SHP77 (cell line): ENCODE data around the gene AADACL3.
A peak's percentile ranks its signal among the peaks of the same experiment; 100 is the strongest.
"Not testable (repeated sequence)": the region's sequence is repeated elsewhere in the genome, so short reads cannot be mapped to it uniquely, and the experiment has no call there.

Source experiments
- DNase-seq, 2 experiments: peaks; one replicate each; lab custom pipeline; 2025; lab: John Stamatoyannopoulos, UW

The AADACL3 gene, protein sequence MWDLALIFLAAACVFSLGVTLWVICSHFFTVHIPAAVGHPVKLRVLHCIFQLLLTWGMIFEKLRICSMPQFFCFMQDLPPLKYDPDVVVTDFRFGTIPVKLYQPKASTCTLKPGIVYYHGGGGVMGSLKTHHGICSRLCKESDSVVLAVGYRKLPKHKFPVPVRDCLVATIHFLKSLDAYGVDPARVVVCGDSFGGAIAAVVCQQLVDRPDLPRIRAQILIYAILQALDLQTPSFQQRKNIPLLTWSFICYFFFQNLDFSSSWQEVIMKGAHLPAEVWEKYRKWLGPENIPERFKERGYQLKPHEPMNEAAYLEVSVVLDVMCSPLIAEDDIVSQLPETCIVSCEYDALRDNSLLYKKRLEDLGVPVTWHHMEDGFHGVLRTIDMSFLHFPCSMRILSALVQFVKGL

DNA sequence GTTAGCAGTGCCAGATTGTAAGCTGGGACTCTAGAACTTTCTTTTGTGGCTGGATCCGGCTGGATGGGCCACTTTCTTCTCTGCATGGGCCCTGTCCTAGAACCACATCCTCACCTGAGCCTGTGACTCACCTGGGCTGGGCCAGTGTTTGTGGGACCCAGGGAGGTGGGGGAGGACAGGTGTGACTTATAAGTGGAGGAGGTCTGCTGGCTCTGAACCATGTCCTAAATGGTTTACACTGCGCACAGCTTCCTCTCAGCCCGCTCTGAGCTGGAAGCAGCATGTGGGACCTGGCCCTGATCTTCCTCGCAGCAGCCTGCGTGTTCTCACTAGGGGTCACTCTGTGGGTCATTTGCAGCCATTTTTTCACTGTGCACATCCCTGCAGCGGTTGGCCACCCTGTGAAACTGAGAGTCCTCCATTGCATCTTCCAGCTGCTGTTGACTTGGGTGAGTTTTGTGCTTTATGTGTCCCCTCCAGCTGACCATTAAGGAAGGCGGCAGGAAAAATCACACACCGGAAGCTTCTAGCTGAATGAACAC is at the start of gene AADACL3:
Gene AADACL3, plus strand, starts transcription at position 215 of the 542 bp plus-strand sequence. Its CDS starts 67 bp downstream, at position 282.
- DNase-seq = no peak

DNA sequence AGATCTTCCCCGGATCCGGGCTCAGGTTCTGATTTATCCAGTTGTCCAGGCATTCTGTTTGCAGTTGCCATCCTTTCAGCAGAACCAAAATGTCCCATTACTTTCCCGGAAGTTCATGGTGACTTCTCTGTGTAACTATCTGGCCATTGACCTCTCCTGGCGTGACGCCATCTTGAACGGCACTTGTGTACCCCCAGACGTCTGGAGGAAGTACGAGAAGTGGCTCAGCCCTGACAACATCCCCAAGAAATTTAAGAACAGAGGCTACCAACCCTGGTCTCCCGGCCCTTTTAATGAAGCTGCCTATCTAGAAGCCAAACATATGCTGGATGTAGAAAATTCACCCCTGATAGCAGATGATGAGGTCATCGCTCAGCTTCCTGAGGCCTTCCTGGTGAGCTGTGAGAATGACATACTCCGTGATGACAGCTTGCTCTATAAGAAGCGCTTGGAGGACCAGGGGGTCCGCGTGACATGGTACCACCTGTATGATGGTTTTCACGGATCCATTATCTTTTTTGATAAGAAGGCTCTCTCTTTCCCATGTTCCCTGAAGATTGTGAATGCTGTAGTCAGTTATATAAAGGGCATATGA is 49.7 kb upstream of the AADACL3 start:
- DNase-seq = no peak

DNA sequence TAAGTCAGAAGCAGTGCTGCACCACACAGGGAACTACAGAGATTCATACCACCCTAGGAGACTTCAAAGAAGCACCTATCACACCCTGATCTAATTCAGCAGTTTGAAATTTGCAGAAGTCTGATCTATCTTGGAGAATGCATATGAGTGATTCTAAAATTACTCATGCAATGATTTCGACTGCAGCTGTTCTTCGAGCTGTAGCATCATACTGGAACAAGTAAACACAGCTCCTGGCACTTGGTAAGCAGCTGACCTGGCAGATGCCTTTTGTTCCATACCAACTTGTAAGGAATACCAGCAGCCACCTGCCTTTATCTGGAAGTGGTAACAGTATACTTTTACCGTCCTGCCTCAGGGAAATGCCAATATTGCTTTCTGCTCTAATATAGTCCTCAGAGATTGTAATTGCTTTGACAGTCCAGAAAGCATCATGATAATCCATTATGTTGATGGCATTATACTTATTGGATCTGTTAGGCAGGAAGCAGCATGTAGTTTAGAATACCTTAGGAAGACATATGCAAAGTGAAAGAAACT is 46.3 kb upstream of the AADACL3 start:
- peak in 1 of 2 experiments; percentile 17 for DNase-seq

DNA sequence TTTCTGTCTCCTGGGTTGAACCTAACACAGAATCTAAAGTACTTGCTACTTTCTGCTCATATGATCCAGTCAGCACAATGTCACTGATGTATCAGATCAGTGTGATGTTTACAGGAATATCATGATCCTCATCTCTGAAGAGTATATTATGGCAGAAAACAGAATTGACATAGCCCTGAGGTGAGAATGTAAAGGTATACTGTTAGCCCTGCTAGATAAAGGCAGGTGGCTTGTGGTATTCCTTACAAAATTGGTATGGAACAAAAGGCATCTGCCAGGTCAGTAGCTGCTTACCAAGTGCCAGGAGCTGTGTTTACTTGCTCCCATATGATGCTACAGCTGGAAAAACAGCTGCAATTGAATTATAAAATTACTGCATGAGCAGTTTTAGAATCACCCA is 41.6 kb upstream of the AADACL3 start:
- DNase-seq = no peak

DNA sequence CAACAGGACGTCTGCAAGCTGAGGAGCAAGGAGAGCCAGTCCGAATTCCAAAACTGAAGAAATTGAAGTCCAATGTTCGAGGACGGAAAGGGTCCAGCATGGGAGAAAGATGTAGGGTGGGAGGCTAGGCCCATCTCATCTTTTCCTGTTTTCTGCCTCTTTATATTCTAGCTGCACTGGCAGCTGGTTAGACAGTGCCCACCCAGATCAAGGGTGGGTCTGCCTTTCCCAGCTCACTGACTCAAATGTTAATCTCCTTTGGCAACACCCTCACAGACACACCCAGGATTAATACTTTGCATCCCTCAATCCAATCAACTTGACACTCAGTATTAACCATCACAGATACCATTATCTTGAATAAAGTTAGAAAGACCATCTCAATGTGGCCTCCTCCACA is 39.8 kb upstream of the AADACL3 start:
- not testable (repeated sequence) for DNase-seq

DNA sequence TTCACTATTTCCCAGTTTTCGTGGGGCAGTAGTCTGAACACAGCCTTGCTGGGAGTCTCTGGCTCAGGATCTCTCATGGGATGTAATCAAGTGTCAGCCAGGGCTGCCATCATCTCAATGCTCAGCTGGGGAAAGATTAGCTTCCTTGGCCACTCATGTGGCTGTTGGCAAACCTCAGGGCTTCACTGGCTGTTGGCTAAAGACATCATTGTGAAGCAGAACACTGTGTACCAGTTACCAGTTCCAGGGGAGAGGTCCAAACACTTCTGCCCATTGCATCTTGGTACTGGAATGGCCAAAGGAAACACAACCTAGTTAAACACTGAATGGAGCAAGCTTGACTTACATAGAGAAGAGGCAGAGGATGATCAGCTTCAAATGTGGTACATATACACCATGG is 38.3 kb upstream of the AADACL3 start:
- DNase-seq = no peak

DNA sequence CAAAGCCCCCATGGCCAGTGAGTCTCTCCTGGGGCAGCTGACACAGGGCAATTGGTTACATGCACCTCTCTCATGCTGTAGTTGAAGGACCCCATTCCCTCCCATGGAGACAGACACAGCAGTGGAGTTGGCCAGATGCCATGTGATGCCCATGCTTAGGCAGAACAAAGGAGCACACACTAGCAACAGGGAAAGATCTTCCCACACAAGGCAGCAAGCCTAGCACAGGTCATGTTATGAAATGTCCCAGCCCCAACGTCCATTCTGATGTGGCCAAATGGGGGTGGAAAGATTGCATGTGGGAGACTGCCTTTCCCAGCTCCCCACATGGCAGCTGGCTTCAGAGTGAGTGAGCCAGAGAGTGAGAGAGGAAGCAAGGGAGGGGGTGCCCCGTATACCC is 37.6 kb upstream of the AADACL3 start:
- DNase-seq = no peak

DNA sequence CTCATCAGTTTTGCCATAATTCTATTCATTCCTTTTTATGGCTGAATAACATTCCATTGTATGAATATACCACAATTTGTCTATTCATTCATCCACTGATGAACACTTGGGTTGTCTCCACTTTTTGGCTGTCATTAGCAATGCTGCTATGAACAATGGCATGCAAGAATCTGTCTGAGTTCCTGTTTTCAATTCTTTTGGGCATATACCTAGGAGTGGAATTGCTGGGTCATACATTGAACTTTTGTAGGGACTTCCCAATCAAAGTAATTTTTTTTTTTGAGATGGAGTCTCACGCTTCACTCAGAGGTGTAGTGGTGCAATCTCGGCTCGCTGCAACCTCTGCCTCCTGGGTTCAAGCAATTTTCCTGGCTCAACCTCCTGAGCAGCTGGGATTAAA is 37.1 kb upstream of the AADACL3 start:
- DNase-seq = no peak

DNA sequence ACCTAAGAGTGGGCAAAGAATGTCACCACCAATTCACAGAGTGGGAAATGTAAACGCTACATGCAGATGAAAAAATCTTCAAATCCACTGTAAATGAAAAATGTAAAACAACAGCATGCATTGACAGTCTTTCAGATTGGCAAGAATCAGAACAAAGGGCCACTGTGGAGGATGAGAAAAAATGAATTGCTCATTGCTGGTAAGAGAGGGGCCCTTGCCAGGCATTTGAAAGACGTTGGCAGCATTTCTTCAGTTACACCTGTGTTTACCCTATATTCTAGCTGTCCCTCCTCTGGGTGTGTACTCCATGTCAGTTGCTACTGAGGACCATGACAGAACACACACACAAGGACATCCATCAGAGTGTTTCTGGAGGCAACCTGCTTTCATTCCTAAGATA is 25.8 kb upstream of the AADACL3 start:
- DNase-seq = no peak

DNA sequence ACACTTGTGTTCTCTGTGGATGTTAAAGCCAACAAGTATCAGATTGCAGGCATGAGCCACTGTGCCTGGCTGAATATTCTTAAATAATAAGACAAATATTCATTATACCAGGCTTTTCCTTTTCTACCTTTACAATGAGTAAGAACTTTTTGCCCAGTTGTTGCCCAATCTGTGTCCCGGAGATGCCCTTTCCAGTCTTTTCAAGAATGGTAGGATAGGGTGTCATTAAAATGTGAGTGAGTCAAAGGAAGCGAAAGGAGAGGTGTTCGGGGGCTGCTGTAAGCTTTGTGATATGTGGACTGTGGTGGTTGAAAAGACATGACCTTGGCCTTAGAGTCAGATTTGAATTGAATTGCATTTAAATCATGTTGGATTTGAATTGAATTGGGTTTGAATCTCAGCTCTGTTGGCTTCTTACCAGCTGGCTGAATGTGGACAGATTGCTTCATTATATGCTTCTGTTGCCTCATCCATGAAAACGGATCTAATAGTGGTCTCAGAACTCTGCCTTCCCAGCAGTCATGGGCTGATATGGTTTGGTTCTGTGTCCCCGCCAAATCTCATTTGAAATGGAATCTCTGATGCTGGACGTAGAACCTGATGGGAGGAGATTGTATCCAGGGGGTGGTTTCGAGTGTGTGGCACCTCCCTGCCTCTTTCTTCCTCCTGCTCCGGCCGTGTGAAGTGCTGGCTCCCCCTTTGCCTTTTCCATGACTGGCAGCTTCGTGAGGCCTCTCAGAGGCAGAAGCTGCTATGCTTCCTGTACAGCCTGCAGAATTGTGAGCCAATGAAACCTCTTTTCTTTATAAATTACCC is 22.7 kb upstream of the AADACL3 start:
- DNase-seq = no peak

DNA sequence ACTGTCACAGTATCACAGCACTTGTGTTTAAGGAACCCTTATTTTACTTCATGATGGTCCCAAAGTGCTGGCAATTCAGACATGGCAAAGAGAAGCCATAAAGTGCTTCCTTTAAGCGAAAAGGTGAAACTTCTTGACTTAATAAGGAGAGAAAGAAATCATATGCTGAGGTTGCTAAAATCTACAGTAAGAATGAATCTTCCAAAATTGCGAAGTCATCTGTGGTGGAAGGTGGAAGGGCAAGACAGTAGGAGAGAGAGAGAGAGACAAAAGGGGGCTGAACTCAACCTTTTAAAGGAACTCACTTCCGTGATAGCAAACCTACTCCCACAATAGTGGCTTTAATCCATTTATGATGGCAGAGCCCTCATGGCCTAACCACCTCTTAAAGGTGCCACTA is 19.3 kb upstream of the AADACL3 start:
- DNase-seq = no peak

DNA sequence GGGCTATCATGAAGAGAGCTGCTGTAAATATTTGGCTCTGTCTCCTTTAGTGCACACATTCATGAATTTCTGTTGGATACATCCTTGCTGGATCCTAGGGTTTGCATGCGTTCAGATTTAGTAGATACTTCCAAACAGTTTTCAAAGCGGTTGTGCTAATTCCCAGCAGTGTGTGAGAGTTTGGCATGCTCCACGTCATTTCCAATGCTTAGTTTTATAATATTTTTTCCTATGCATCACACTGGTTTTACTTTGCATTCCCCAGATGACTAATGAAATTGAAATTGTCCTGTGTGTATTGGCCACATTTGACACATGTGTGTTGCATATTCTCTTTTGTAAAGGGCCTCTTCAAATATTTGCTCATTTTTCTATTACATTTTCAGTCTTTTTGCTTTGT is 18.5 kb upstream of the AADACL3 start:
- no peak for DNase-seq

DNA sequence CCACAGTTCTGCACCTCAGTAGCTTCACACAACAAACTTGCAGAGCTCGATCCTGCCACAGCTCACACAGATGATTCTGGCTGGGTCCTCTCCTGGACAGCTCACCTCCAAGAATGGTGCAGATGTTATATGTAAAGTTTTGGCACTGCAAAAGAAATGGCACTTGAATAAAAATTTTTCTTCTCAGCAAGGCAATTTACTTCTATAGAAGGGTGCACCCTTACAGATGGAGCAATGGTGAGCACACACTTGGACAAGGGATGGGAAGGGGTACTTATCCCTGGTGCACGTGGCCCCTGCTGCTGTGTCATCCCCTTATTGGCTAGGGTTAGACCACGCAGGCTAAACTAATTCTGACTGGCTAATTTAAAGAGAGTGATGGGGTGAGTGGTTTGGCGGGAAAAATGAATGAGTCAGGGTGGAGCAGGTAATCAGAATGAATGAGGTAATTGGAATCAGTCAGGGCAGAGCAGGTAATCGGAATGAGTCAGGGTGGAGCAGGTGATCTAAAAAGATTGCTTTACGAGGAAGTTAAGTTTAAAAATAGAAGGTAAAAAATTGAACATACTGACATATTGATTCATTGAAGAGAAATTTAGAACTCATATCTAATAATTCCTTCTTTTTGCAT is 12.0 kb upstream of the AADACL3 start:
- DNase-seq = no peak

DNA sequence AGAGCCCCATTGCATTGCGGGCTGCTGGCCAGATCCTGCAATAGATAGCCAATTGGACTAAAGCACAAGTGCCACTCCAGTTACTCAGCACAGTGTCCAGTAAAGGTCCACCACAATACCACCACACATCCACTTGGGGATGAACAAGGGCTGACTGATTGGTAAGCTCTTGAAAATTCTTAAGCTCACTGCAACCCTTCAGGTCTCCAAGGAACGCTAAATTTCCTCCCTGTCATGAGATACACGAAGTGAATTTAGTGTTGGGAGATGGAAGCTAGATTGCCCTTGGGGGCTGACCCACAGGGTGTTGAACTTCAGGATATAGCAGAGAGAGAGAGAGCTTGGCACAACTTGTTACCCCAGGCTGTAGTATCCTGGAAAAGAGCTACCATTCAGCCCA is 9.8 kb upstream of the AADACL3 start:
- no peak for DNase-seq

DNA sequence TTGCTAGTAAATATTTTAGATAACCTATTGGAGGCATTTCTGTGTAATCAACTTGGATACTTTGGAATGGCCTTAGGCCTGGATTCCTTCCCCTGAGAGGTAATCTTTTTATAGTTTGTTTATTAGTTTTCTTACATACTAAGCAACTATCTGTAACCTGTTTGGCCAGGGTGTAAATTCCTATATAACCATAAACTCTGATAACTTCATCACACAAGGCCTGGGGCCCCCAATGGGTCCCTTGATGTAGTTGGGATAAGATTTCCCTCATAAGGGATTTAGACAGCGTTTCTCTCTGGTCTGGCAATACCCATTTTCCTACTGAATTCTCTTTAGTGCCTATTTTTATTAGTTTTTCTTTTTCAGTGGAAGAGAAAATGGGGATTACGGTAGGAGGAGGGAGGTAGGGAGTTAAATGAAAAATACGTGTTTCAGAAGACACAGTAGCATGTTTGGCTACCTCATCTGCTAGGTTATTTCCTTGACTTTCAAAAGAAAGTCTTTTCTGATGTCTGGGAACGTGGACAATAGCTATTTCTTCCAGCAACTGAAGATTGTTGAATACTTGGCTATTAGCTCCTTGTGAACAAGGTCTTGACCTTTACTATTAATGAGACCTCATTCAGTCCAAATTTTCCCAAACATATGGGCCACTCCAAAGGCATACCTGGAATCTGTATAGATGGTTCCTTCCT is 7.4 kb upstream of the AADACL3 start:
- DNase-seq = no peak

DNA sequence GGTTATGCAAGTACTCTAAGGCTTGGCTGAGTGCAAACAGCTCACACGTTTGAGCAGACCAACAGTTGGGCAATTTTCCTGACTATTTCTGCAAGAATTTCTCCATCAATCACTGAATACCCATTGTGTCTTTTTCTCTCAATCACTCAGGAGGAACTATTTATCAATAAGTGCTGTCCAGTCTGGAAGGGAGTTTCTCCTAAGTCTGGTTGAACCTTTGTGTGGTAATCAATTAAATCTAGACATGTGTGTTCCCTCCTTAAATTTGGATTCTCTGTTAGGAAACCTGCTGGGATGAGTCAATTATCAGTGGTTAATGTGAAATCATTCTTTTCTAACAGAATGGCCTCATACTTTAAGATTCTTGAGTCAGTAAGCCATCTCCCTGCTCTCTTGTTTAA is 6.8 kb upstream of the AADACL3 start:
- no peak for DNase-seq

DNA sequence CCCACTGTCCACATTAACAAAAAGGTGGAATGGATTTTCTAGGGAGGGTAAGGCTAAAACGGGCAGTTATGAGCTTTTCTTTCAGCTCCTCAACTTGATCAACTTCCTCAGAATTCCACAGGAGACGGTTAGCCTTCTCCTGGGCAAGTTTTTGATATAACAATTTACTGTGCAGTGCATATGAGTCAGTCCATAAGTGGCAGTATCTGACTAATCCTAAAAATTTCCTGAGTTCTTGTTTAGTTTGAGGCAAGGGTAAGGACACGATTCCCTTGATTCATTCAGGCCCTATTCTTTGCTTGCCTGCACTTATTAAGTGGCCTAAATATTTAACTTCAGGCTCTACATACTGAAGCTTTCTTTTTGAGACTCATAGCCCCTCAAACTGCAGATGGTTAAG is 6.2 kb upstream of the AADACL3 start:
- DNase-seq = no peak

DNA sequence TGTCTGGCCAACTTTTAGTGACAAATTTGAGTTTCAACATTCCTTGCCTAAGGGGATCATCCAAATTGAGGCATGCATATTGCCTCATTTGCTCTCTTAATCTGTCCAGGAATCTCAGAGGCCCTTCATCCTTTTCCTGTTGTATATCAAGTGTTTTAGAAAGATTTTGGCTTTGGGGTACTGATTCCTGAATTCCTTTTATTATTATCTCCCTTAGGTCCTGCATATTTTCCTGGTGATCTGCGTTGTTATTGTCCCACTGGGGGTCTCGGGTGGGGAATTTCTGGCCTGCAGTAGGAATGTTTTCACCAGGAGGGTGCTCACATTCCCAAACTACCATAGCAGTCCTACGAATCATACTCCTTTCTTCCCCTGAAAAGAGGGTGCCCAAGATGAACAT is 4.4 kb upstream of the AADACL3 start:
- DNase-seq = no peak

DNA sequence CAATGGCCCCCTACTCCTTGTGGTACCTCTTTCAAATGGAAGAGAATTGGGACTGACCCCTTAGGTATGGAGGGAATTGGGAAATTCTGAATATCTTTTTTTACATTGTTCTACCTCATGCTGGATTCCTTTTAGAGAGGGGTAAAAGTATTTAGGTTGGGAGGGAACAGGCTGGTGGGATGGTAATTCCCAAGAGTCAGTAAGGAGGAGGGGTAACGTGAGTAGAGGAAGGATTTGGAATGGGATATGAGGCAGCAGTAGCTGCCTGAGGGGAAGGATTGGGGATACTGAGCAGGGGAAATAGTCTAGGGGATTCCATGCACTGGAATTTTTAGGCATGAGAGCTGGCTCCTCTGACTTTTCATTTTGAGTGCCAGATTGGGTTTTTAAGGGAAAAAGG is 3.8 kb upstream of the AADACL3 start:
- no peak for DNase-seq

DNA sequence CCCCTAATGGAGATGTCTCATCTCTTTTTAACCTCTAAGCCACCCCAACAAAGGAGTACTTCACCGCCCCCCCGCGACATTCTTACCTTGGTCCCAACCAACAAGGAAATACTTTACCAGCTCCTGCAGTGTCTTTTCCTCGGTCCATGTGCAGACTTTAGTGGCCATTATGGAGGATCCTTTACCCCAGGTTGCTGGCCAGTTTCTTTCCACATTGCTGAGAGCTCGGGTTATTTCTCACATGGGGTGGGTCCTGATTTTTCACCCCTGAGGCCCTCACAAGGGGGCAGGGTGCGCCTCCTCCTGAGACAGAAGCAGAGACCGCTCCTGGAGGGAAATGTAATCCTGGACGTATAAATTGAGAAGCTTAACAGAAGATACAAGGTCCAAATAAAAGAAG is 3.0 kb upstream of the AADACL3 start:
- DNase-seq = no peak

DNA sequence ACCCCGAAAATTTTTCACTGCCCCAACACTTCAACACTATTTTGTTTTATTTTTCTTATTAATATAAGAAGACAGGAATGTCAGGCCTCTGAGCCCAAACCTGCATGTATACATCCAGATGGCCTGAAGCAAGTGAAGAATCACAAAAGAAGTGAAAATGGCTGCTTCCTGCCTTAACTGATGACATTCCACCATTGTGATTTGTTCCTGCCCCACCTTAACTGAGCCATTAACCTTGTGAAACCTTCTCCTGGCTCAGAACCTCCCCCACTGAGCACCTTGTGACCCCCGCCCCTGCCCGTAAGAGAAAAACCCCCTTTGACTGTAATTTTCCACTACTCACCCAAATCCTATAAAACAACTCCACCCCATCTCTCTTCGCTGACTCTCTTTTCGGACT is 2.3 kb upstream of the AADACL3 start:
- DNase-seq = not testable (repeated sequence)
